GM21381 (cell line): ENCODE measurements around the gene NDUFC1.
"Not testable (repeated sequence)": the region's sequence is repeated elsewhere in the genome, so short reads cannot be mapped to it uniquely, and the experiment has no call there.

Experiments used
- ATAC-seq: cut with Tn5 transposase; IDR thresholded peaks from one replicate; pipeline ENCODE4 v1.9.1; 2021; ENCODE audit warnings: mild to moderate bottlenecking, moderate library complexity; ENCODE audit not compliant: unreplicated experiment

Gene NDUFC1

GRCh38 chr4:139299536-139299935, 2.7 kb downstream of the NDUFC1 start:
- no peak for ATAC-seq

GRCh38 chr4:139297001-139297410, 5.3 kb downstream of the NDUFC1 start:
- ATAC-seq, result no peak

- ATAC-seq, result no peak
Measured at GRCh38 chr4:139295942-139296299, 6.4 kb downstream of the NDUFC1 start.

GRCh38 chr4:139295206-139295941, 6.9 kb downstream of the NDUFC1 start:
- ATAC-seq, result peak; percentile 92

GRCh38 chr4:139286186-139286698, 16.0 kb downstream of the NDUFC1 start:
- no peak for ATAC-seq

- no peak for ATAC-seq
Measured at GRCh38 chr4:139282721-139283075, 19.6 kb downstream of the NDUFC1 start.

- no peak for ATAC-seq
Measured at GRCh38 chr4:139282065-139282720, 20.1 kb downstream of the NDUFC1 start.

GRCh38 chr4:139279760-139280620, 22.3 kb downstream of the NDUFC1 start, which contains the start of gene MGARP:
MGARP (minus strand) TSS chr4:139280225; CDS start chr4:139280158, 67 bp downstream.
- ATAC-seq, result no peak

GRCh38 chr4:139278912-139279759, 23.1 kb downstream of the NDUFC1 start:
- ATAC-seq, result no peak

GRCh38 chr4:139278485-139278884, 23.8 kb downstream of the NDUFC1 start:
- no peak for ATAC-seq

- ATAC-seq, result no peak
Measured at GRCh38 chr4:139275281-139275735, 27.0 kb downstream of the NDUFC1 start.

GRCh38 chr4:139274790-139275189, 27.5 kb downstream of the NDUFC1 start:
- ATAC-seq, result no peak

- no peak for ATAC-seq
Measured at GRCh38 chr4:139273835-139274234, 28.4 kb downstream of the NDUFC1 start.

- ATAC-seq, result no peak
Measured at GRCh38 chr4:139267301-139267700, 35.0 kb downstream of the NDUFC1 start.

- ATAC-seq, result peak; percentile 94
Measured at GRCh38 chr4:139266583-139267257, 35.6 kb downstream of the NDUFC1 start.

- peak; percentile 1 for ATAC-seq
Measured at GRCh38 chr4:139266208-139266582, 36.1 kb downstream of the NDUFC1 start.

- no peak for ATAC-seq
Measured at GRCh38 chr4:139265654-139266053, 36.6 kb downstream of the NDUFC1 start.

- no peak for ATAC-seq
Measured at GRCh38 chr4:139256349-139256748, 45.9 kb downstream of the NDUFC1 start.

- ATAC-seq, result not testable (repeated sequence)
Measured at GRCh38 chr4:139255581-139255980, 46.7 kb downstream of the NDUFC1 start.

- ATAC-seq, result no peak
Measured at GRCh38 chr4:139253713-139254112, 48.6 kb downstream of the NDUFC1 start.
